HG03558 (cell line): ENCODE measurements around the gene RAB5IF.
"Not testable (repeated sequence)": the region's sequence is repeated elsewhere in the genome, so short reads cannot be mapped to it uniquely, and the experiment has no call there.

ENCODE experiments used
- ATAC-seq: cut with Tn5 transposase; IDR thresholded peaks from one replicate; pipeline ENCODE4 v1.9.1; 2021; ENCODE audit warnings: moderate number of reproducible peaks; ENCODE audit not compliant: unreplicated experiment; ENCODE audit errors: extremely low read depth

Gene RAB5IF

GRCh38 chr20:36624068-36624943 lies 18.7 kb downstream of the RAB5IF start:
- no peak for ATAC-seq

DNA sequence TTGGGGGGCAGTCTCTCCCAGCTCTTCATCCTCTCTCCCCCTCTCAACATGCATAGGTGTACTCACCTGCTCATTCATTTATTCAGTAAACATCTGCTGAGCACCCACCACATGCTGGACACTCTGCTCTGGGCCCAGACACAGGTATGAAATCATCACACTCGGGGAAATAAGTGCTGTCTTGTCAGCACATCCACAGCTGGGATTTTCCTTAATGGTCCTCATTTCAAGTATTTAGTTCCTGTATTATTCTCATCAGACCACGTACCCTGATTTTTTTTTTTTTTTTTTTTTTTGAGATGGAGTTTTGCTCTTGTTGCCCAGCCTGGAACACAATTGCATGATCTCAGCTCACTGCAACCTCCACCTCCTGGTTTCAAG lies 19.4 kb downstream of the RAB5IF start:
- ATAC-seq, result no peak

GRCh38 chr20:36628076-36628475 lies 22.5 kb downstream of the RAB5IF start:
- no peak for ATAC-seq

- ATAC-seq, result no peak
These were observed 24.4 kb downstream of the RAB5IF start for GRCh38 chr20:36629719-36630681.

DNA sequence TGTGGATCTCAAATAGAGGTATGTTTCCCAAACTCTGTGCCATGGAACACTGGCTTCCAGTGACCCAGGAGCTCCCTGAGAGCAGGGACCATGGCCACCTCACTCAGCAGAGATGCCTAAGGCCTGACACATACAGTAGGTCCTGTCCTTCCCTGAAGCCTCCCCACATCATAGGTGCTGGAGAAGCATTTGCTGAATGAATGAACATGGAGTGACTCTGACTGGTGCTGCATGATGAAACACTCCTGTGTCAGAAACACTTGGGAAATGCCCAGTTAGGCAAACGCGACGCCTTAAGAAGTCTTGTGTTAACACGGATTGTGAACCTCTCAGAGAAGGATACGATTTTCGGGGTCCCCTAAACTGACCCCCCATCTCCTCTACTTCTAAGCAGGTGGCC lies 26.1 kb downstream of the RAB5IF start:
- no peak for ATAC-seq

GRCh38 chr20:36632147-36632486 lies 26.5 kb downstream of the RAB5IF start:
- ATAC-seq, result no peak

GRCh38 chr20:36632487-36633284 lies 27.1 kb downstream of the RAB5IF start:
- ATAC-seq, result no peak

DNA sequence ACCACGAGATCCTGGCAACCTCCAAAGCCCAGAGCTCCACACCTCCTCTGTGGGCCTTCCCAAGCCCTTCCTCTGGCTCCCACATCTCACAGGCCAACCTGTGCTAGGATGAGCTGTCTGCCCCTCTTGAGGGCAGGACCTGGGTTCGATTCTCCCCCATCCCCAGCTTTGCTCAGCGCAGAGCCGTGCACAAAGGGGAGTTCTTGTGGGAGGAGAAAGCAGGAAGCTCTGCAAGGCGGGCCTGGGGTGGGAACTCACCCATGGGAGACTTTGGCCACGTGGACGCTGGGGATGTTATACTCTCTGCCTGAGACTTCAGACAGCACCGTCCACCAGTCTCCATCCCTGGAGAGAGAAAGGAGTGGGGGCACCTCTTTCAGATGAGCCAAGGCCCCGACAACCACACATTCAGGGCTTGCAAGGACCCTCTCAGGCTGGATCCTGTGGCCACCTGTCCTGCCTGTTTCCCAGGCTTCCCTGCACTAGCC lies 27.8 kb downstream of the RAB5IF start:
- no peak for ATAC-seq

DNA sequence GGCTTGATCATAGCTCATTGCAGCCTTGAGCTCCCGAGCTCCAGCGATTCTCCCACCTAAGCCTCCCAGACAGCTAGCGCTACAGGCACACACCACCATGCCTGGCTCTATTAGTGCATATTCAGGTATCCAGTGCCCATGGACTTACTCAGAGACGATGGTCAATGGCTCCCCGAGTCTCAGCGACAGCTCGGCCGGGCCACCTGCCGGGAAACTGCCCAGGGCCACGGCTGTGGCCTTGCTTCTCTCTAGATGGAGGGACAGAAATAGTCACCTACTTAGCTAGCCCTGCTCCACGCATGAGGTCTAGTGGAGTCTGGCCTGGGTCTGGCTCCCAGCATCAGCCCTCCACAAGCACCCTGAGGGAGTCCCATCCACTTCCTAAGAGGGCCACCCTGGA lies 28.8 kb downstream of the RAB5IF start:
- no peak for ATAC-seq

- ATAC-seq, result not testable (repeated sequence)
These were observed 33.4 kb downstream of the RAB5IF start for GRCh38 chr20:36638876-36639400.

GRCh38 chr20:36641506-36641843 lies 35.9 kb downstream of the RAB5IF start:
- ATAC-seq, result no peak

GRCh38 chr20:36642136-36642535 lies 36.6 kb downstream of the RAB5IF start:
- ATAC-seq, result no peak

DNA sequence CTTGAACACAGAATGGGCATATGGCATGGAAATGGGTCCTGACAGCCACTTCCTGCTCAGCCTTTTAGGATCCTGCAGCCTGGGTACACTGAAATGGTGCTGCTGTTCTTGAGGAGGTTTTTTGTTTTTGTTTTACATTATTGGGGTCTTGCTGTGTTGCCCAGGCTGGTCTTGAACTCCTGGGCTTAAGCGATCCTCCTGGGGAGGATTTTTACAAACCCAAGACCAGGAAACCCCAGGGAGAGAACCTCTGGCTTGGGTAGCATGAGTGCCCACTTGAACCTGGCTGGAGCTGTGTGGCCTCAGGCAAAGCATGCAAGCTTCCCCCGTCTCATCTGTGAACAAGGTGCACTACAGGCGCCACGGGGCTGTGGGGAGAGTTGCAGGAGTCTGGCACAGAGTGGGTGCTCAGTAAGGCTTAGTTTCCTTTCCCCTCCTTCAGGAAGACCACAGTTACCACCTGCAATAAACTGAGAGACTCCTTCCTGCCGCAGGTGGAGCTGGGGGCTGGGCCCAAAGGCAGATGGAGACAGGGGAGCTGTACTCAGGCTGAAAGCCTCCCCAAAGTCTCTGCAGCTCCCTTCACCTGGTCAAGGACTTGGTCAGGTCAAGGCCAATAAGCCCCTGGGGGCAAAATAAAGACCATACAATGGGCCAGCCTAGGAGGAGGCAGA lies 38.6 kb downstream of the RAB5IF start:
- ATAC-seq, result no peak

GRCh38 chr20:36644706-36645095 lies 39.1 kb downstream of the RAB5IF start:
- ATAC-seq, result no peak

DNA sequence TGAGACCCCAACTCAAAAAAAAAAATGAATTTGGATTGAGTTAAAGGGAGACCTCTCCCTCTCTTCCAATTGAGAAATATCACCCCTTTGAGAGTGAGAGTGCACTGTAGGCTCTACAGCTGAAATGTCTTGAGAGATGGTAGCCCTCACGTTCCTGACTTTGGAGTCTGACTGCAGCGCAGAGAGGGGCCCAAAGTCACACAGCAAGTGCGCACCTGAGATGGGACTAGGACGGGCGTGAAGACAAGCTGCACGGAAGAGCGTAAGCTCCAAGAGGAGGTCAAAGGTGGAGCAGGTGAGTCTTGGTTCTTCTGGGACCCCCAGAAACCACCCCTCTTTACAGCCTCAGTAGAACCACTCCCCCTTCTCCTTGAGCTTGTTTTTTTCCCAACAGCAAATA lies 39.8 kb downstream of the RAB5IF start:
- ATAC-seq, result no peak

- no peak for ATAC-seq
These were observed 40.4 kb downstream of the RAB5IF start, which contains the start of gene SLA2 for GRCh38 chr20:36645998-36646397. SLA2 (minus strand) TSS chr20:36646196; CDS start chr20:36641335, 4,861 bp downstream.

GRCh38 chr20:36646678-36647077 lies 41.1 kb downstream of the RAB5IF start:
- ATAC-seq, result no peak

DNA sequence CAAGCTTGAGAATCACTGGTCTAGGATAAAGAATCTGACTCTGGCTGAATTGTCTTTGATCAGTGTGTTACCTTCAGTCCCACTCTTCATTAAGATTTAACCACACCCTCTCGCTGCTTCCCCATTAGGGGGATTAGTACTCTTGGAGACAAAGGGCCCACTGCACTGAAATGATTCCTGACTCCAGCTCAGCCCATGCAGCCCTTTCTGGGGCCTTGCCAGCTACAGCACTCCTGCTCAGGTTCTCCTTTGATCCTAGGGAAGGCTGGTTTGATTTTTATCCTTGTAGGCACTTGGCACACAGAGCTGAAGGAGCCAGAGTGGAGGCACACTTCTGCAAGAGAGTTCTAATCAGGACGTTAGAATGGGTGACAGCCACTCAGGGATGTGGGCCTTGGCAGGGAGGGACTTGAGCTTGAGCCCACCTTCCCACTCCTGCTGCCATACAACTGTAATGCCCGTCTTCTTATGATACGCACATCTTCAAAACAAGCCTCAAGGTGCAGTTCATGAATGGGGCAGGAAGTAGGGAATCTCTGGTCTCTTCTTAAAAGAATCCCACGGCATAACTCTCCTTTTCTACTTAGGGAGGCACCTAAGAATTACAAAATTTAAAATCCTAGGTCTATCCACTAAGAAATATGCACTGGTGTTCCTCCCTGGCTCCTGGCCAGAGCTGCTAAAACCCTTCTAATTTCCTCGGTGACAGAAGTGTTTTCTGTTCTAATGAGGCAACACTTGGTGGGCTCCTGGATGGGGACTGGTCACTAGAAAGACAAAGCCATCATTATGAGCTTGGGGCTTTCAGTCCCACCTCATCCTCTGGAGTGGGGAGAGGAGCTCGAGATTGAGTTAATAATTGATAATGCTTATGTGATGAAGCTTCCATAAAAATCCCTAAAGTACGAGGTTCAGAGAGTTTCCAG lies 41.9 kb downstream of the RAB5IF start:
- no peak for ATAC-seq
